ENCODE data around the gene HMGCL.
"Not testable (repeated sequence)": the region's sequence is repeated elsewhere in the genome, so short reads cannot be mapped to it uniquely, and the experiment has no call there.

HMGCL gene

DNA sequence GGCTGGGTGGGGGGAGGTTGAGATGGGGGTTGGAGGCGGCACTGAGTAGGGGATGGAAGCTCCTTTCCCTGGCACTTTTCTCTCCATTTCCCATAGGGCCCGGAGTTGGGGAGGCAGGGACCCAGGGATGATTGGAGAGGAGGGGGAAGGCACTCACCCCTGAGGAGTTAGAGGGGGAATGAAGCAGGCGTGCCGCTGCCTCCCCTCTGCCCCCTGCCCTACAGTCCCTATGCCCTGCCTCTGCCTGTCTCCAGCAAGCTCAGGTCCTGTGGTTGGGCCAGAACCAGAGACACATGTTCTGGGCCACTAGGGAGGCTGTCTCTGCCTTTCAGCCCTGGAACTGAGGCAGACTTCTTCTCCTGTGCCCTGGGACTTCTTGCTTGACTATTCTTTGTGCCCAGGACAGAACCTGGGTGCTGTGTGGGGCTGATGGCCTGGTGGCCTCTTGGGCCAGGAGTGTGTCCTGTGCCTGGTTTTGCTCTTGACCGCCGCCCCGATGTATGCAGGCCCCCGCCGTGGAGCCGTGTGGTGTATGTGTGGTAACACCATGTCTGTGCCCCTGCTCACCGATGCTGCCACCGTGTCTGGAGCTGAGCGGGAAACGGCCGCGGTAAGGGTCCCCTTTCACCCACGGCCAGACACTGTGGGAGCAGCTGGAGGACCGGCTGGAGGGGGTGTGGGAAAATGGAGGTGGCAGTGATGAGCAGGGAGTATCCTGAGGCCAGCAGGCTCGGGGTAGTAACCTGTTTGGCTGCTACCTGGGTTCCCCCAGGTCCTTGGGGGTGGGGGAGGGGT, 32.9 kb downstream of the HMGCL start:
- peak overlapping the region; percentile 76 for H3K4me3 ChIP-seq (ENCODE audit: low read depth, low read length)
- TF ChIP-seq, protein P1, sequence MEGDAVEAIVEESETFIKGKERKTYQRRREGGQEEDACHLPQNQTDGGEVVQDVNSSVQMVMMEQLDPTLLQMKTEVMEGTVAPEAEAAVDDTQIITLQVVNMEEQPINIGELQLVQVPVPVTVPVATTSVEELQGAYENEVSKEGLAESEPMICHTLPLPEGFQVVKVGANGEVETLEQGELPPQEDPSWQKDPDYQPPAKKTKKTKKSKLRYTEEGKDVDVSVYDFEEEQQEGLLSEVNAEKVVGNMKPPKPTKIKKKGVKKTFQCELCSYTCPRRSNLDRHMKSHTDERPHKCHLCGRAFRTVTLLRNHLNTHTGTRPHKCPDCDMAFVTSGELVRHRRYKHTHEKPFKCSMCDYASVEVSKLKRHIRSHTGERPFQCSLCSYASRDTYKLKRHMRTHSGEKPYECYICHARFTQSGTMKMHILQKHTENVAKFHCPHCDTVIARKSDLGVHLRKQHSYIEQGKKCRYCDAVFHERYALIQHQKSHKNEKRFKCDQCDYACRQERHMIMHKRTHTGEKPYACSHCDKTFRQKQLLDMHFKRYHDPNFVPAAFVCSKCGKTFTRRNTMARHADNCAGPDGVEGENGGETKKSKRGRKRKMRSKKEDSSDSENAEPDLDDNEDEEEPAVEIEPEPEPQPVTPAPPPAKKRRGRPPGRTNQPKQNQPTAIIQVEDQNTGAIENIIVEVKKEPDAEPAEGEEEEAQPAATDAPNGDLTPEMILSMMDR (IDR thresholded peaks at IDR 0.05; ENCODE audit: borderline replicate concordance, insufficient read depth, low read depth, low read length), result no peak

DNA sequence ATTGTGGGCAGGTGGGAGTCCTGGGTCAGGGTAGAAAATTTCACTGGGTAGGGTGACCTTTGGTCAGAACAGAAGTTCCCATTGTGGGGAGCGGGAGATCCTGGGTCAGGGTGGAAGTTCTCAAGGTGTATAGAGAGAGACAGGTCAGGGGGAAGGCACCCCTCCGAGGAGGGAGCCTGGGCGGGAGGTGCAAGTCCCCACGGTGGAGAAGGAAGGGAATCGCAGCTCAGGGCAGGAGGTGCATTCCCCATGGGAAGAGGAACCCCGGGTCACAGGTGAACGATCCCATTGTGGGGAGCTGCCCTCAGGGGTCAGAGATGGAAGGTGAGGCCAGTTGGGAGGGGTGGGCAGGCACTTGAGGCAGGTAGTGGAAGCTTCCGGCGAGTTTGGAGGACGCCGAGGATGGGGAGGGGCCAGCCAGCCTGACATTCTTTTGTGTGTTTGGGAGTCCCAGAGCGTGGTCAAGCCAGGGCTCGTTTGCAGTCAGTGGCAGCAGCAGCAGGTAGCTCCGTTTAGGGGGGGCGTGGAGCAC, 33.6 kb downstream of the HMGCL start:
- TF ChIP-seq, protein P1 (IDR thresholded peaks at IDR 0.05; ENCODE audit: borderline replicate concordance, insufficient read depth, low read depth, low read length), result no peak
- H3K4me3 ChIP-seq (ENCODE audit: low read depth, low read length), result peak overlapping the region; percentile 76

DNA sequence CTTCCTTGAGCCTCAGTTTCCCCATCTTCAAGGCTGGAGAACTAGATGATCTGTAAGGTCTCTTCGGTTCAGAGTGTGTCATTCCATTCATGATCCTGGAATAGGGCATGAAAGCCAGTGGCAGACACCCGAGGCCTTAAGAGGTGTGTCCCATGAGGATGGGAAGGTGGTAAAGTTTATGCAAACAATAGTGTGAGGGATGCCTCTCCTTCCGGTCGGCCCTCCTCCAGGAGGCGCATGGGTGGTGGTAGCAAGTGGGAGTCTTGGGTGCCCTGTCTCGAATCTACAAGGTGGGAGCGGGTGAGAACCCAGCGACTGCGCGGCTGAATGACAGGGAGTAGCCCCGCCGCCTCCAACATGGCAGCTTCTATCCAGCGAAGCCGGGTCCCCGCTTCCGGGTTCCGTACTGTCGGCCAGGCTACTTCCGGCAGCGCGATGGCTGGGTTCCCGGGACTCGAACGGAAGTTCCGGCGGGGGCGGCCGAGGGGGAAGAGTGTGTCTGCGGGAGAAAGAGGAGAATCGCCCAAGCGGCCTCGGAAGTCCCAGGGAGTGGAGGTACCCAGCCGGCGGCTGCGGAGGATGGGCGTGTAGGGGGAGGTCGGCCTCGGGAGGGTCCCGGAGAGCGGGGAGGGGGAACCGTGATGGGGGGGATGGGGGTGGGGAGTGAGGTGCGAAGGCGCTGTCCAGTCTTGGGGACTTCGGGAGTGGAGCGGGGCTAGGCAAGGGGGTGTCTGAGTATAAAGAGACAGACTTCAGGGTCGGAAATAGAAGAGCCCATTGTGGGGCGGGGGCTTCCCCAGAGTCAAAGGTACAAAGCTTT, 34.3 kb downstream of the HMGCL start, which contains the start of gene LYPLA2:
Gene LYPLA2 (plus strand): TSS at position 450 of the 820 bp plus-strand sequence. CDS start 1,538 bp downstream, outside the sequence.
- TF ChIP-seq, protein P1 (IDR thresholded peaks at IDR 0.05; ENCODE audit: borderline replicate concordance, insufficient read depth, low read depth, low read length), result no peak
- H3K4me3 ChIP-seq (ENCODE audit: low read depth, low read length), result peak within 1 kb of the TSS; percentile 76

DNA sequence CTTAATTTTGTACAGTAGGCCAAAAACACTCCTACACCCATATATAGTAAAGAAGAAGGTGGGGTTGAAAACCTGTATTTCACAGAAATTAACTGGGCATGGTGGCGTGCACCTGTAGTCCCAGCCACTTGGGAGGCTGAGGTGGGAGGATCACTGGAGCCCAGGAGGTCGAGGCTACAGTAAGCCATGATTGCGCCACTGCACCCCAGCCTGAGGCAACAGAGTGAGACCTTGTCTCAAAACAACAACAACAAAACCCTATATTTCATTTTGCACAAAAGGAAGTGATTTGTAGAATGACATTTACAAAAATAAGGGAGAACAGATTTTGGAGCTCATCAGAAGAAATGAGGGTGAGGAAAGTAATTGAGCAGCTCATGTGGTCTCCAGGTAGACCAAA, 36.5 kb downstream of the HMGCL start:
- TF ChIP-seq, protein P1 (IDR thresholded peaks at IDR 0.05; ENCODE audit: borderline replicate concordance, insufficient read depth, low read depth, low read length), result no peak
- H3K4me3 ChIP-seq (ENCODE audit: low read depth, low read length), result no peak overlapping the region

DNA sequence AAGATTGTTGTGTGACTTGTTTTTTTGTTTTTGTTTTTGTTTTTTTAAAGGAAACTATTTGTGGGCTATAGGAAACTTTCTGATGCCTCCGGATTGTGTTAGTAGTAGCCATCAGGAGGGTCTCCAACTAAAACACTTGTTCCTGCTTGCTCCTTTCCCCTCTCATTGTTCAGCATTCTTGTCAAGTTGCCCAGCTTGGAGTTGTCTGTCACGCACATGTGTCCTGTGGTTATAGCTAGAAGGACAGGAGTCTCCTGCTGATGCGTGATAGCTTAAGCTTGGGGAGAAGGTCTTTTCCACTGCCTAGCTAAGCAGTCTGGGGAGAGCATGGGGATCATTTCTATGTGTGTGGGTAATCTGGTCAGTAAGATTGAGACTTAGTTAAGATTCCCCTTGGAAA, 37.5 kb downstream of the HMGCL start:
- TF ChIP-seq, protein P1 (IDR thresholded peaks at IDR 0.05; ENCODE audit: borderline replicate concordance, insufficient read depth, low read depth, low read length), result no peak
- no peak overlapping the region for H3K4me3 ChIP-seq (ENCODE audit: low read depth, low read length)

DNA sequence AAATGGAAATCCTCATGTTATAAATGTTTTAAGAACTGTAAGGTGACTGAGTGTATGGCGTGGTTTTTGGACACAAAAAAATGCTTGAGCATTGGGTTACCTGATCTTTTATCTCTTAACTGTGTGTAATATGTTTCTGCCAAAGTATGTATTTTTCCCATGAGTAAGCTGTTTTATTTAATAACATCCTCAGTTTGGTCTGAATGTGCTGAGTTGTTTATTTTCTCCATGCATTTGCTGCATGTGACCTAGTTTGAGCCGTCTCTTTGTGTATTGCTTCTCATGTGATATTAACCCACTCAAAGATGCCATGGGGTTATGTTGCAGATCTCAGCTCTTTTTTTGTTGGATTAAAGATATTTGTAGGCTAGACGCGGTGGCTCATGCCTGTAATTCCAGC, 40.4 kb downstream of the HMGCL start:
- no peak overlapping the region for H3K4me3 ChIP-seq (ENCODE audit: low read depth, low read length)
- TF ChIP-seq, protein P1 (IDR thresholded peaks at IDR 0.05; ENCODE audit: borderline replicate concordance, insufficient read depth, low read depth, low read length), result no peak

DNA sequence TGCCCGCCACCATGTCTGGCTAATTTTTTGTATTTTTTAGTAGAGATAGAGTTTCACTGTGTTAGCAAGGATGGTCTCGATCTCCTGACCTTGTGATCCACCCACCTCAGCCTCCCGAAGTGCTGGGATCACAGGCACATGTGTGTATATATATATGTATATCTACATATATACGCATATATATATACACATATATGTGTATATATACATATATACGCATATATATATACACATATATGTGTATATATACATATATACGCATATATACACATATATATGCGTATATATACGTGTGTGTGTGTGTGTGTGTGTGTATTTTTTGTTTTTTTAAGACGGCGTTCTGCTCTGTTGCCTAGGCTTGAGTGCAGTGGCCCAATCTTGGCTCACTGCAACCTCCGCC, 42.1 kb downstream of the HMGCL start:
- H3K4me3 ChIP-seq (ENCODE audit: low read depth, low read length), result not testable (repeated sequence)

All from GM12875 (cell line).